Measurements from ENCODE around the gene RAB40C.

RAB40C gene, protein sequence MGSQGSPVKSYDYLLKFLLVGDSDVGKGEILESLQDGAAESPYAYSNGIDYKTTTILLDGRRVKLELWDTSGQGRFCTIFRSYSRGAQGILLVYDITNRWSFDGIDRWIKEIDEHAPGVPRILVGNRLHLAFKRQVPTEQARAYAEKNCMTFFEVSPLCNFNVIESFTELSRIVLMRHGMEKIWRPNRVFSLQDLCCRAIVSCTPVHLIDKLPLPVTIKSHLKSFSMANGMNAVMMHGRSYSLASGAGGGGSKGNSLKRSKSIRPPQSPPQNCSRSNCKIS

DNA sequence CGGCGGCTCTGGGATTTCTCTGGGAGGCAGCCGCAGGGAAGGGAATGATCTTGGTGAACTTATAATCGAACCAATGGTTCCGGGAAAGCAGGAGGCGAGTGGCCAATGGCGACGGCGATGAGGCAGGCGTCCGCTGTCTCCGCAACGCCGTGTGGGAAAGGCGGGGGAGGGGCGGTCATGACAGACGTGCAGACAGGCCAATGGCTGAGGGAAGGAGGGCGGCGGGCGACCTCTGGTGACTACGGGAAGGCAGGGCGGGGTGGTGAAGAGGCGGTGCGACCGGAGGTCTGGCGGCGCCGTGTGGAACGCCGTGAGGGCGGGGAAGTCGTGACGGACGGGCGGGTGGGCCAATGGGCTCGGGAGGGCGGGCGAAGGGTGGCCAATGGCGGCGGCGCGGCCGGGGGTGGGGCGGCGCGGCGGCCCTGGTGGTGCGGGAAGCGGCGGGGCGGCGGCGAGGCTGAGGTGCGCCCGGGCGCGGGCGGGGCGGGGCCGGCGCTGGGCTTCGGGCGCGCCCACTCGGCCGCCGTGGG, at the start of gene RAB40C:
Gene RAB40C (plus strand): TSS at position 409 of the 530 bp plus-strand sequence. CDS start 226 bp downstream, outside the sequence.
- Mint-ChIP-seq H3K4me1 (ENCODE audit: low read depth) (peaks cover 25% of the 10 kb centered on the region), H3K9me3 (no peaks in the 10 kb centered on the region), H3K4me3 (peak within 1 kb of the TSS; percentile 91), H3K27me3 (no peaks in the 10 kb centered on the region), H3K36me3 (ENCODE audit: low read depth) (peaks cover 7% of the 10 kb centered on the region), H3K27ac (peak within 1 kb of the TSS; percentile 98)

DNA sequence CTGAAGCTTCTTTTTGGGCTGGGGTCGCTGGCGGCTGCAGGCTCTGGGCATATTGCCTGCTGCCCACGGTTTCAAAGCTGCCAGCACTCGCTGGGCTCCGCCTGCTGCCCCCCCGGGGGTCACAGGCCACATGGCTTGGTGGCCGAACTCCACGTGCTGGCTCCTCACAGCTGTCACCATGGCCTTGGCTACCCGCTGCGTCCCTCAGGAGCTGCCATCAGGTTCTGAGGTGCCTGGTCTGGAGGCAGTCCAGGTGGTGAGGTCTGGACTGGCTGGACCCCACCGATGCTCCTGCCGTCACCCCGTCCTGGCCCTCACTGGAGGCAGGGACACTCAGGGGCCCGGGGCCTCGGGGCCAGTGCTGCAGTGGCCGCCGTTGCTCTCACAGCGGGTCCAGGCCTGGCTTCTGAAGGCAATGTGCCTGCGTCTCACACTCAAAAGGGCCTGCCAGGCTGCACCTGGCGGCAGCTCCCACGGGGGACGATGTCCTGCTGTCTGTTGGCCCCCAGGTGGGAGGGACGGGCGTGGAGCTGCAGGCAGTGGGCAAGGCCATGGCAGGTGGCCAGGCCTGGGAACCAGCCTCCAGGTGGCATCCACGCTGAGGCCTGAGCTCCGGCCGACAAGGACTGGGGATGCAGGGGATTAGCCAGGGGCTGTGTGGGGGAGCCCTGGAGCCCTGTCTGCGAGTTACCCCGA, 49.1 kb upstream of the RAB40C start:
- H3K36me3 Mint-ChIP-seq (ENCODE audit: low read depth), result peaks cover 4% of the 10 kb centered on the region
- no peak overlapping the region for H3K4me3 Mint-ChIP-seq
- H3K27me3 Mint-ChIP-seq, result no peaks in the 10 kb centered on the region
- H3K4me1 Mint-ChIP-seq (ENCODE audit: low read depth), result no peaks in the 10 kb centered on the region
- no peaks in the 10 kb centered on the region for H3K9me3 Mint-ChIP-seq
- H3K27ac Mint-ChIP-seq, result no peak overlapping the region

DNA sequence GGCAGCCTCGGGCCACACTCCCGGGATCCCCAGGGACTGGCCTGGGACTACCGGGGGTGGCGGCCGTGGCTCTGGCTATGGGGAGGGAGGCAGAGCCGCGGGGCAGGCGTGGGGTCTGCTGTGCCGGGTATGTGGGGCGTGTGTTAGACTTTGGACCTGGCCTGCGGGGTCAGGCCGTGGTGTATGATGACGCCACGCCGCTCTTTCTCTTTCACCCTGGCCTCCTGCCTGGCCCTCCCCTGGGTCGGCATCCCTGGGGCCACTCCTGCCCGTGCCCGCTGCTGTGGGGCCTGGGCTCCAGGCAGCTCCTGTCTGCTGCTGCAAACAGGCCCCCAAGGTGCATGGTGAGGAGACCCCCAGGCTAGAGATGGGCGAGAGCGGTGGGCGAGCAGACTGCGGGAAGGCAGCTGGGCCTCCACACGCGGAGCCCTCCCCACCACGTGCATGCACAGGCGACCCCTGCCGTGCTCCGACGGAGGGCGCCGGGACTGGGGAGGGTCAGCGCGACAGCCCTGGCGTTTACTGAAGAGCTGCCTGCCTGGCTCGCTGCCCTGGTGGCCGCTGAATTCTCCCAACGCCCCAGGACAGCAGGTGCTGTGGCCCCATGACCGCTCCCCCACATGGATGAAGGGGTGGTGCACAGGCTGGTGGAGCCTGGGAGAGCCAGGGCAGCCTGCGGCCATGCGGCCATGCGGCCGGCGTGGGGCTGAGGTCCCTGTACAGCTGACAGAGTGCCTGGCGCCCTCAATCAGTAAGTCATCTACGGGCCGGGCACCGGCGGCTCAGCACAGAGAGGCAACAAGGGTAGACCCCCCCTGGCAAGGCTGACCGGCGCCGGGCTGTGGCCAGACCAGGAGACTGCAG, 46.3 kb upstream of the RAB40C start:
- Mint-ChIP-seq H3K27me3 (no peaks in the 10 kb centered on the region), H3K4me1 (ENCODE audit: low read depth) (no peaks in the 10 kb centered on the region), H3K9me3 (no peaks in the 10 kb centered on the region), H3K4me3 (no peak overlapping the region), H3K36me3 (ENCODE audit: low read depth) (peaks cover 4% of the 10 kb centered on the region), H3K27ac (no peak overlapping the region)

DNA sequence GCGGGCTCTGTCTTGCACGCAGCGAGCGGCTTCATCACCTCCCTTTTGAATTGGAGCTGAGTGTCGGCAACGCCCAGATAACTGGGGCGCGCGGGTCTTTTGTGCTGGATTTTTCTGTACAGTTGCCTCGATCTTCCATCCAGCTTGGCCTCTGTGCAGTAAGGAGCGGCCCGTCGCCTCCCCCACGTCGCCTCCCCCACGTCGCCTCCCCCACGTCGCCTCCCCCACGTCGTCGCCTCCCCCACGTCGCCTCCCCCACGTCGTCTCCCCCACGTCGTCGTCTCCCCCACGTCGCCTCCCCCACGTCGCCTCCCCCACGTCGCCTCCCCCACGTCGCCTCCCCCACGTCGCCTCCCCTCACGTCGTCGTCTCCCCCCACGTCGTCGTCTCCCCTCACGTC, 45.3 kb upstream of the RAB40C start:
- no peak overlapping the region for H3K4me3 Mint-ChIP-seq
- no peaks in the 10 kb centered on the region for H3K36me3 Mint-ChIP-seq (ENCODE audit: low read depth)
- H3K4me1 Mint-ChIP-seq (ENCODE audit: low read depth), result no peaks in the 10 kb centered on the region
- no peaks in the 10 kb centered on the region for H3K27me3 Mint-ChIP-seq
- no peaks in the 10 kb centered on the region for H3K9me3 Mint-ChIP-seq
- no peak overlapping the region for H3K27ac Mint-ChIP-seq

DNA sequence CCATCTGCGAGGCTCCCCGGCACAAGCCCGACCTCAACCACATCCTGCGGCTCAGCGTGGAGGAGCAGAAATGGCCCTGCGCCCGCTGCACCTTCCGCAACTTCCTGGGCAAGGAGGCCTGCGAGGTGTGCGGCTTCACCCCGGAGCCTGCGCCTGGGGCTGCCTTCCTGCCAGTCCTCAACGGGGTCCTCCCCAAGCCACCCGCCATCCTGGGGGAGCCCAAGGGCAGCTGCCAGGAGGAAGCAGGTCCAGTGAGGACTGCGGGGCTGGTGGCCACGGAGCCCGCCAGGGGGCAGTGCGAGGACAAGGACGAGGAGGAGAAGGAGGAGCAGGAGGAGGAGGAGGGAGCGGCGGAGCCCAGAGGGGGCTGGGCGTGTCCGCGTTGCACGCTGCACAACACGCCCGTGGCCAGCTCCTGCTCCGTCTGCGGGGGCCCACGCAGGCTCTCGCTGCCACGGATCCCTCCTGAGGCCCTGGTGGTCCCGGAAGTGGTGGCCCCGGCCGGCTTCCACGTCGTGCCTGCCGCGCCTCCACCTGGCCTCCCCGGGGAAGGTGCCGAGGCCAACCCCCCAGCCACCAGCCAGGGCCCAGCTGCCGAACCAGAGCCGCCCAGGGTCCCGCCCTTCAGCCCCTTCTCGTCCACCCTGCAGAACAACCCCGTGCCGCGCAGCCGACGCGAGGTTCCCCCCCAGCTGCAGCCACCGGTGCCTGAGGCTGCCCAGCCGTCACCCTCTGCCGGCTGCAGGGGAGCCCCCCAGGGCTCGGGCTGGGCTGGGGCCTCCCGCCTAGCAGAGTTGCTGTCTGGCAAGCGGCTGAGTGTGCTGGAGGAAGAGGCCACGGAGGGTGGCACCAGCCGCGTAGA, 42.7 kb upstream of the RAB40C start:
- Mint-ChIP-seq H3K27ac (no peak overlapping the region), H3K4me1 (ENCODE audit: low read depth) (no peaks in the 10 kb centered on the region), H3K4me3 (no peak overlapping the region), H3K9me3 (no peaks in the 10 kb centered on the region), H3K36me3 (ENCODE audit: low read depth) (no peaks in the 10 kb centered on the region), H3K27me3 (no peaks in the 10 kb centered on the region)

DNA sequence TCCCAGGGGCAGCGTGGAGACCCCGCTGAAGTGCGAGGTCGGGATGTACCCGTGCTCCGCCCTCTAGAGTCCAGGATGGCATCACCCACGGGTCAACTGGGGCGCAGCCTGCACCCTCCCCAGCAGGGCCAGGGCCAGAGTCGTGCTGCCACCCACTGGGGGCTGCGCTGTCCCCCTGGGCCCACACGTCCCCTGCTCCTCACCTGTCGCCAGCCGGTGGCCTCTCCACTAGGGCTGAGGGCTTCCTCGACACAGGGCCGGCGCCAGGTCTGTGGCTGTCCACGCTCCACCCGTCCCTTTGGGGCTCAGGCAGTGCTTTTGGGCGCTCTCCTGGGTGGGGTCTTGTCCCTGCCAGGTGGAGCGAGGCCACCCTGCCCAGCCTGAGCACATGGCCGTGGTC, 41.3 kb upstream of the RAB40C start:
- no peaks in the 10 kb centered on the region for H3K4me1 Mint-ChIP-seq (ENCODE audit: low read depth)
- no peaks in the 10 kb centered on the region for H3K36me3 Mint-ChIP-seq (ENCODE audit: low read depth)
- no peaks in the 10 kb centered on the region for H3K27me3 Mint-ChIP-seq
- no peaks in the 10 kb centered on the region for H3K9me3 Mint-ChIP-seq
- H3K4me3 Mint-ChIP-seq, result no peak overlapping the region
- no peak overlapping the region for H3K27ac Mint-ChIP-seq

DNA sequence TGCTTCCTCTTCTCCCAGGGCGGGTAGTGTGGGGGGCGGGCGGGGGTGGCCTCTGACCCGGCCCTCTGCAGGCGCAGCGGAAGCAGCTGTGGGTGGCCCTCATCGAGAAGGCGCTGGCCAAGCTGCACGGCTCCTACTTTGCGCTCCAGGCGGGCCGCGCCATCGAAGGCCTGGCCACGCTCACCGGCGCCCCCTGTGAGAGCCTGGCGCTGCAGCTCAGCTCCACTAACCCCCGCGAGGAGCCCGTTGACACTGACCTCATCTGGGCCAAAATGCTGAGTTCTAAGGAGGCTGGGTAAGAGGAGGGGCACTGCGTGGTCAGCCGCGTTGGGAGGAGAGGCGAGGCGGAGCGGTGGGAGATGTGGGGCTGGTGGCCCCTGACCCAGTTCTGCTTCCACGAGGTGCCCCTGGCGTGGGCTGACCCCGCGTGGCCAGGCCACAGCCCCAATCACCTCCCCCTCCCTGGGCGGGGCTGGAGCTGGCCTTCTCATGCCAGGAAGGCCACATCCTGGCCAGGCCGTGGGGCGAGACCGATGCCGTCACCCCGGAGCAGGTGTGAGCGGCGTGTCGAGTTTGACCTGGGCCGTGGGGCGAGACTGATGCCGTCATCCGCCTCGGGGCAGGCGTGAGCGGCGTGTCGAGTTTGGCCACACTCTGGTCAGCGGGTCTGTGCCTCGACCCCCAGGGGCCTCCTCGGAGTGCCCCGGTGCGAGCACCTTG, 40.2 kb upstream of the RAB40C start:
- Mint-ChIP-seq H3K27me3 (no peaks in the 10 kb centered on the region), H3K4me1 (ENCODE audit: low read depth) (no peaks in the 10 kb centered on the region), H3K9me3 (no peaks in the 10 kb centered on the region), H3K4me3 (no peak overlapping the region), H3K27ac (no peak overlapping the region), H3K36me3 (ENCODE audit: low read depth) (no peaks in the 10 kb centered on the region)

DNA sequence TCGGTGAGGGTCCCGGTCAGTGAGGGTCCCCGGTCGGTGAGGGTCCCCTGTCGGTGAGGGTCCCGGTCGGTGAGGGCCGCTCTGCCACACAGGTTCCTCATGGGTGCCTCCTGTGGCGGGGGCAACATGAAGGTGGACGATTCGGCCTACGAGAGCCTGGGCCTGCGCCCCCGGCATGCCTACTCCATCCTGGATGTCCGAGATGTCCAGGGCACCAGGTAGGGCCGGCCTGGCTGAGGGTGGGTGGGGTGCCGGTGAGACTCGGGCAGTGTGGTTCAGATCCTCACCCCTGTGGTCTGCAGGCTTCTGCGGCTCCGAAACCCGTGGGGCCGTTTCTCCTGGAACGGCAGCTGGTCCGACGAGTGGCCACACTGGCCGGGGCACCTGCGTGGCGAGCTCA, 38.7 kb upstream of the RAB40C start:
- no peak overlapping the region for H3K4me3 Mint-ChIP-seq
- H3K4me1 Mint-ChIP-seq (ENCODE audit: low read depth), result no peaks in the 10 kb centered on the region
- H3K9me3 Mint-ChIP-seq, result no peaks in the 10 kb centered on the region
- no peaks in the 10 kb centered on the region for H3K36me3 Mint-ChIP-seq (ENCODE audit: low read depth)
- no peaks in the 10 kb centered on the region for H3K27me3 Mint-ChIP-seq
- H3K27ac Mint-ChIP-seq, result no peak overlapping the region

DNA sequence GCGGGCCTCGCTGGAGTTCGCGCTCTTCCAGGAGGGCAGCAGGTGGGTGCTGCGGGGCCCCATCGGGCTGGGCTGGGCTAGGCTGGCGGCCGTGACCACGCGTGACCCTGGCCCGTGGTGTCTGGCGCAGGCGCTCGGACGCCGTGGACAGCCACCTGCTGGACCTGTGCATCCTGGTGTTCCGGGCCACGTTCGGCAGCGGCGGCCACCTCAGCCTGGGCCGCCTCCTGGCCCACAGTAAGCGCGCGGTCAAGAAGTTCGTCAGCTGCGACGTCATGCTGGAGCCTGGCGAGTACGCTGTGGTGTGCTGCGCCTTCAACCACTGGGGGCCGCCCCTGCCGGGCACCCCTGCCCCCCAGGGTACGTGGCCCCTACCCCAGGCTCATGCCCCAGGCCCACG, 37.7 kb upstream of the RAB40C start:
- Mint-ChIP-seq H3K4me1 (ENCODE audit: low read depth) (no peaks in the 10 kb centered on the region), H3K4me3 (no peak overlapping the region), H3K36me3 (ENCODE audit: low read depth) (no peaks in the 10 kb centered on the region), H3K27me3 (no peaks in the 10 kb centered on the region), H3K27ac (no peak overlapping the region), H3K9me3 (no peaks in the 10 kb centered on the region)

DNA sequence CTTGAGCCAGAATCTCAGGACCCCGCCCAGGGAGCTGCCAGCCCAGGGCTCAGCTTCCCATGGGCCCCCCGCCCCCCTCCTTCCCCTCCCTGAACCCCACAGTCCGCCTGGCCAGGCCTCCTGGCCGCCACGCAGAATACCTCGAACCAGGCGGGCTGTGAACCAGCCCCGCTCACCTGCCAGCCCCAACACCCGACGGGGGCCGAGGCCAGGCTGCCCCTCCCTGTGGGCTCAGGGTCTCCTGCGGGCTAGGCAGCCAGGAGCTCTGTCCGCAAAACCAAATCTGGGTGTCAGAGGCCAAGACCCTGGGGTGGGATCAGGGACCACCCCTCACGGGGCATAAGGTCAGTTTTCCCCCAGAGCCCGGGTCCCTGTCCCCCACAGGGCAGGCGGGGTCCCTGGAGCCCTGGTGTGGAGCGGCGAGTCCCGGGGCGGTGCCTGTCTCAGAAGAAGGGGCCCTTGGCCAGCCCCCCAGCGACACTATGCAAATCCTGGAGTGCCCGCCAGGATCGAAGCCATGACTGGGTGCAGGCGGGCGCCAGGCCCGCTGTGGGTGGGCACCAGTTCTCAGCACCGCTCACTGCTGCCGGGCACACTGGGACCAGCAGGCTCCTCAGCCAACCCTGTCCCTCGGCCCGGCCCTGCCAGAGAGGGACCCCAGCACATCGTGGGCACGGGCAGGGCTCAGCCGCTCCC, 36.1 kb upstream of the RAB40C start:
- H3K9me3 Mint-ChIP-seq, result no peaks in the 10 kb centered on the region

DNA sequence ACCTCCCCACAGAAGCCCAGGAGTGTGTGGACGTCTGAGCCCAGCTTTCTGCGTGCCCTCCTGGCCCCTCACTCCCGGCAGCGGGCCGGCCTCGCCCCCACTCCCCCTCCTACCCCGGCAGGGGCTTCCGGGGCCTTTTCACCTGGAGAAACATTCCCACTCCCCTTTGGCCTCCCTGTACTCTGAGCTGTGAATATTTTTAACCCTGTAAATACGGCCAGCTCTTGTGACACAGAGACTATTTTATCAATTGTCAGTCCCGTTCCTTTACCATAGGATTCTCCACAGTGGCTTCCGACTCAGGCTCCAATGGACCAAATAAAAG, 35.6 kb upstream of the RAB40C start:
- no peaks in the 10 kb centered on the region for H3K36me3 Mint-ChIP-seq (ENCODE audit: low read depth)
- H3K9me3 Mint-ChIP-seq, result no peaks in the 10 kb centered on the region
- no peak overlapping the region for H3K27ac Mint-ChIP-seq
- H3K27me3 Mint-ChIP-seq, result no peaks in the 10 kb centered on the region
- no peak overlapping the region for H3K4me3 Mint-ChIP-seq
- H3K4me1 Mint-ChIP-seq (ENCODE audit: low read depth), result no peaks in the 10 kb centered on the region

More for the DNA sequence above, 36.1 kb upstream of the RAB40C start:
- Mint-ChIP-seq H3K4me1 (ENCODE audit: low read depth) (no peaks in the 10 kb centered on the region), H3K36me3 (ENCODE audit: low read depth) (no peaks in the 10 kb centered on the region), H3K27me3 (no peaks in the 10 kb centered on the region), H3K27ac (no peak overlapping the region), H3K4me3 (no peak overlapping the region)

DNA sequence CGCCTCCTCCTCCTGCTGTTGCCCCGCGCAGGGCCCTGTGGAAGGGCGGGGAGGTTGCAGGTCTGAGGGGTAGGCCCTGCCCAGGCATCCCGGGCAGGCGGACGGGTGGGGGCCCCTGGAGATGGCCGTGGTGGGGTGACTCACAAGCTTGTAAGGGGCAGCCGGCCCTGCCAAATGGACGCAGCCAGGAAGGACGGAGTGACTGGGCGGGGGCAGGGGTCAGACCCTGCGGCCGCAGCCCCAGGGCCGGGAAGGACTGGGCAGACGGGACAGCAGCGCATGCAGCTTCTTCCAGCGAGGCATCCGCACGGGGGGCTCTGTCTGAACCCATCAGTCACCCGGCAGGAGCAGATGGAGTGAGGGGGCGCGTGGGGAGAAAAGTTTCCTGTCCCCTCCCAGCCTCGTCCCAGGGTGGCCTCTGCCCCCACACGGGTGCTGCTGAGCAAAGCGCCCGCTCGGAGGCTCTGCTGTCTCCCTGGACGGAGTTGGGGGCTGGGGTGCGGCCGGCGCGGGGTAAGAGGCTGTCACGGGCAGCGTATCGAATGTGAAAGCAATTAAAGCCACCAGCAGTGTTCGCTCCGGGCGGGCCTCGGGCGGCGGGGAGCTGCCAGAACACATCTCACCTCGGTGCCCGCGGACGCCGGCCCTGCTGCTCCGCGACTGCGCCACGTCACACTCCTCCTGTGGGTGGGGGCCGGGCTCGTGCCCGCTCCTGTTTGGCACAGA, 35.1 kb upstream of the RAB40C start:
- Mint-ChIP-seq H3K27me3 (no peaks in the 10 kb centered on the region), H3K36me3 (ENCODE audit: low read depth) (no peaks in the 10 kb centered on the region), H3K4me1 (ENCODE audit: low read depth) (no peaks in the 10 kb centered on the region), H3K4me3 (no peak overlapping the region), H3K27ac (no peak overlapping the region), H3K9me3 (no peaks in the 10 kb centered on the region)
